GM18511 (cell line): ENCODE measurements around the gene APLP1.
"Not testable (repeated sequence)": the region's sequence is repeated elsewhere in the genome, so short reads cannot be mapped to it uniquely, and the experiment has no call there.

Source experiments
- ATAC-seq: cut with Tn5 transposase; IDR thresholded peaks from one replicate; pipeline ENCODE4 v1.9.1; 2021; ENCODE audit warnings: mild to moderate bottlenecking, moderate library complexity; ENCODE audit not compliant: unreplicated experiment

Gene APLP1

DNA sequence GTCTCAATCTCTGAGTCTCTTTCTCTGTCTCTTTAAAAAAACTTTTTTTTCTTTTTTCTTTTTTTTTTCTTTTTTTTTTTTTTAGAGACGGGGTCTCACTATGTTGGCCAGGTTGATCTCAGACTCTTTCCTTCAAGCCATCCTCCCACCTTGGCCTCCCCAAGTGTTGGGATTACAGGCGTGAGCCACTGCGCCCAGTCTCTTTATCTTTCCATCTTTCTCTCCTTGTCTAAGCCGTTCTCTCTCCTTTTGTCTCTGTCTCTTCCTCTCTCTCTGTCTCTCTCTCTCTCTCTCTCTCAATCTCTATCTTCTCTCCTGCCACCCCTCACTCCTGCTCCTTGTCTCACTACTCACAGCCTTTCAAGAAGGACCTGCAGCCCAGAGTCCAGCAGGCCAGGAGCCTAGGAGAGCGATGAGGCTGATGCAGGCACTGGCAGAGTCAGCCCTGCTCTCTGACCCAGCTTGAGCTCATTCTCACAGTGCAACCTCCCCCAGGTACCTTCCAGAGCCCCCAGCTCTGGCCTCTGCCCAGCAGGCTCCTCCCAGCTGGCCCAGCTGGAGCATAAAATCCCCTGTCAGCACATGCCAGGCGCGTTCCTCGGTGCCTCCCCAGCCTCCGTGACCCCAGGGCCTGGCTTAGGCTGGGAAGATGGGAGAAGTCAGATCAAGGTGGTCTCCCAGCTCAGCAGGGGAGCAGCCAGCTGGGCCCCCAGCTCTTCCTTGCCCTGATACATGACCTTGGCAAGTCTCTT is 16.2 kb upstream of the APLP1 start, which contains the start of gene NPHS1:
Gene NPHS1 (minus strand): TSS at position 476 of the 752 bp plus-strand sequence. CDS start 667 bp downstream, outside the sequence.
- no peak for ATAC-seq

GRCh38 chr19:35853038-35853756 is 15.2 kb upstream of the APLP1 start:
- ATAC-seq = no peak

DNA sequence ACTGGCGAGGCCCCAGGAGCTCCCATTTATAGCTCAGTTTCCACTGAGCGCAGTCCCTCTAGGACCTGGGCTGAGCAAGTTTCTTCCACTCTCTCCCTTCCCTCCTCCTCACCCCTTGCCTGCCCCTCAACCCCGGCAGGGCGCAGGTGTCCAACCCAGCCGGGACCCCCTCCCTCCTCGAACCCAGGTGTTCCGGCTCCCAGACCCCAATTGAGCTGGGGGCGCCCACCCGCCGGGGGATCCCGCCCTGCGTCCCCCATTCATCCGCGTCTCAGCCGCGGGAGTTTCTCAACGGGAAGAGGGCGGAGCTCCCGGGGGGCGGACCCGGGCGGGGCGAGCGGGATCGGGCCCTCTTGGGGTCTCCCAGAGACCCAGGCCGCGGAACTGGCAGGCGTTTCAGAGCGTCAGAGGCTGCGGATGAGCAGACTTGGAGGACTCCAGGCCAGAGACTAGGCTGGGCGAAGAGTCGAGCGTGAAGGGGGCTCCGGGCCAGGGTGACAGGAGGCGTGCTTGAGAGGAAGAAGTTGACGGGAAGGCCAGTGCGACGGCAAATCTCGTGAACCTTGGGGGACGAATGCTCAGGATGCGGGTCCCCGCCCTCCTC is 11.7 kb upstream of the APLP1 start, which contains the start of gene KIRREL2:
Gene KIRREL2 (plus strand): TSS at position 366 of the 604 bp plus-strand sequence. CDS start 209 bp downstream, at position 575.
- no peak for ATAC-seq

GRCh38 chr19:35858311-35858710 is 10.1 kb upstream of the APLP1 start:
- ATAC-seq = no peak

DNA sequence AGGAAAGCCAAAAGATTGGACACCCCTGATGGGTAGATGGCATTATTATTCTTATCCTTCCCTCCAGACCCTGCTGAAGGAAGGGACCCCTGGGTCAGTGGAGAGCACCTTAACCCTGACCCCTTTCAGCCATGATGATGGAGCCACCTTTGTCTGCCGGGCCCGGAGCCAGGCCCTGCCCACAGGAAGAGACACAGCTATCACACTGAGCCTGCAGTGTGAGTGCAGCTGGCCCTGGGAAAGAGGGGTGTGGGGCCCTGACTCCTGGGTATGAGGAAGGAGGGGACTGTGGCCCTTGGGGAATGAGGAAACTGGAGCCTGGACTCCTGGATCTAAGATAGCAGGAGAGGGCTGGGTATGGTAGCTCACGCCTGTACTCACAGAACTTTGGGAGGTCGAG is 9.0 kb upstream of the APLP1 start:
- ATAC-seq = no peak

DNA sequence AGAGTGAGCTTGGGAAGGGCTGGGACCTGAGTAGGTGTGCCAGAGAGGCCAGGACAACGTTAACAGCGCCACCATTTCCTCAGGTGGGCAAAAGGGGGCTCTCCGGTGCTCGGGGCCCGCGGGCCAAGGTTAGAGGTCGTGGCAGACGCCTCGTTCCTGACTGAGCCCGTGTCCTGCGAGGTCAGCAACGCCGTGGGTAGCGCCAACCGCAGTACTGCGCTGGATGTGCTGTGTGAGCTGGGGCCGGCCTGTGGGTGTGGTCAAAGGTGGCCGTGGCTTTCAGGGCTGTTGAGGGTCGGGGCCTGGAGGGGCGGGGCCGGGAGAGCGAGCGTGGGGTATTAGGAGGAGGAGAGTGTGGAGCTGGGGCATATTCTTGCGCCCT is 7.9 kb upstream of the APLP1 start:
- ATAC-seq = no peak

DNA sequence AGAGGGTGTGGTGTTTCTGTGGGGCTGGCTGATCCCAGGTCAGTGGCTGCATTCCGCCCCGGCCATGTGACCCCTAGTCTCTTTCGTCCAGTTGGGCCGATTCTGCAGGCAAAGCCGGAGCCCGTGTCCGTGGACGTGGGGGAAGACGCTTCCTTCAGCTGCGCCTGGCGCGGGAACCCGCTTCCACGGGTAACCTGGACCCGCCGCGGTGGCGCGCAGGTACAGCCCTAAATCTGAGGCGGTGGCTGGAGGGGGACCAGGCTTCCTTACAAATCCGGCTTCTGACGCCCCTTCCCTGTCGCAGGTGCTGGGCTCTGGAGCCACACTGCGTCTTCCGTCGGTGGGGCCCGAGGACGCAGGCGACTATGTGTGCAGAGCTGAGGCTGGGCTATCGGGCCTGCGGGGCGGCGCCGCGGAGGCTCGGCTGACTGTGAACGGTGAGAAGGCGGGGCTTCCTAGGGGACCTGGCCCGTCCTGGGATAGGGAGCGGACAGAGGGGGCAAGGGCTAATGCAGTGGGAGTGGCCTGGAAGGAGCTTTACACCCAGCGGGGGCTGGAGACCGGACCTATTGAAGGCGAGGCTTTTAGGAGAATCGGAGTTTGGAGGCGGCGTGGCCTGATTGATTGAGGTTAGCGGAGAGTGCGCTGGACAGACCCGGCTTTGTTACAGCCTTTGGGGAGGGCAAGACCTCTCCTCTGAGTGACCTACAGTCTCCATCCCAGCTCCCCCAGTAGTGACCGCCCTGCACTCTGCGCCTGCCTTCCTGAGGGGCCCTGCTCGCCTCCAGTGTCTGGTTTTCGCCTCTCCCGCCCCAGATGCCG is 7.3 kb upstream of the APLP1 start:
- no peak for ATAC-seq

DNA sequence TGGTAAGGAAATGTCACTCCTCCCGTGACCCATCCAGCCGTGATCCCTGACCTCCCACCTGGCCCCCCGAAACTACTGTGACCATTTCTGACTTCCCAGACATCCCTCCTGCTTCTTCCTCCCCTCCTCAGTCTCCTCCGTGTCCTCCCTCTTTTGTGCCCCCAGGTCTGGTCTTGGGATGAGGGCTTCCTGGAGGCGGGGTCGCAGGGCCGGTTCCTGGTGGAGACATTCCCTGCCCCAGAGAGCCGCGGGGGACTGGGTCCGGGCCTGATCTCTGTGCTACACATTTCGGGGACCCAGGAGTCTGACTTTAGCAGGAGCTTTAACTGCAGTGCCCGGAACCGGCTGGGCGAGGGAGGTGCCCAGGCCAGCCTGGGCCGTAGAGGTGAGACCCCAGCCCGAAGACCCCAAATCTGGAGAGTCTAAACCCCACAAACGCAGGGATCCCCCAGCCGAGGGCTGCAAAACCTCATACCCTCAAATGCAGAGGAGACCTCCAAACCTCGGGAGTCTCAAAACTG is 6.7 kb upstream of the APLP1 start:
- ATAC-seq = no peak

DNA sequence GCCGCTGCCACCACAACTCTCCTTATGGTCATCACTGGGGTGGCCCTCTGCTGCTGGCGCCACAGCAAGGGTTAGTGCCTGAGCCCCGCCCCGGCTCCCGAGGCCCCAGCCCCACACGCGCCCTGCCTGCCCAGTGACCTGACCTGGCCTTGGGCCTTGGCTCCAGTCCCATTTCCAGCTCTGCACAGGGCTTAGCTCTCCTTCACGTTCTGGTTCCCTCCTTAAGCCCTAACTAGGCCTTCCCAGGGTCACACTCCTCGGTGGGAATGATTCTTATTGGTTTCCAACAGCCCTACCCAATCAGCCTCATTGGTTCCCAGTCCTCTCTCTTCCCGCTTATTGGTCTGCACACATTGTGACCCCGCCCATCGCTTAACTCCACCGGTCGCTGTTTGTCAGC is 5.8 kb upstream of the APLP1 start:
- no peak for ATAC-seq

DNA sequence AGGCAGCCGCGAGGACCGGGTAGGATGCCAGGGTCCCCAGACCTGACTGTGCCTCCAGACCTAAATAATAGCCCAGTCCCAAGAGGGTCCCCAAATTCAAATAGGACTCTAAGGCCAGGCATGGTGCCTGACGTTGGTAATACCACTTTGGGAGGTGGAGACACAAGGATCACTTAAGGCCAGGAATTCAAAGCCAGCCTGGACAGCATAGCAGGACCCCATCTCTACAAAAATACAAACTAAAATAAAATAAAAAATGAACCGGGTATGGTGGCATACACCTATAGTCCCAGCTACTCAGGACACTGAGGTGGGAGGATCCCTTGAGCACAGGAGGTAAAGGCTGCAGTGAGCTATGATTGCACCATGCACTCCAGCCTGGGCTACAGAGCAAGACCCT is 5.4 kb upstream of the APLP1 start:
- no peak for ATAC-seq

GRCh38 chr19:35868823-35869326 is 501 bp downstream of the APLP1 start:
- no peak for ATAC-seq

DNA sequence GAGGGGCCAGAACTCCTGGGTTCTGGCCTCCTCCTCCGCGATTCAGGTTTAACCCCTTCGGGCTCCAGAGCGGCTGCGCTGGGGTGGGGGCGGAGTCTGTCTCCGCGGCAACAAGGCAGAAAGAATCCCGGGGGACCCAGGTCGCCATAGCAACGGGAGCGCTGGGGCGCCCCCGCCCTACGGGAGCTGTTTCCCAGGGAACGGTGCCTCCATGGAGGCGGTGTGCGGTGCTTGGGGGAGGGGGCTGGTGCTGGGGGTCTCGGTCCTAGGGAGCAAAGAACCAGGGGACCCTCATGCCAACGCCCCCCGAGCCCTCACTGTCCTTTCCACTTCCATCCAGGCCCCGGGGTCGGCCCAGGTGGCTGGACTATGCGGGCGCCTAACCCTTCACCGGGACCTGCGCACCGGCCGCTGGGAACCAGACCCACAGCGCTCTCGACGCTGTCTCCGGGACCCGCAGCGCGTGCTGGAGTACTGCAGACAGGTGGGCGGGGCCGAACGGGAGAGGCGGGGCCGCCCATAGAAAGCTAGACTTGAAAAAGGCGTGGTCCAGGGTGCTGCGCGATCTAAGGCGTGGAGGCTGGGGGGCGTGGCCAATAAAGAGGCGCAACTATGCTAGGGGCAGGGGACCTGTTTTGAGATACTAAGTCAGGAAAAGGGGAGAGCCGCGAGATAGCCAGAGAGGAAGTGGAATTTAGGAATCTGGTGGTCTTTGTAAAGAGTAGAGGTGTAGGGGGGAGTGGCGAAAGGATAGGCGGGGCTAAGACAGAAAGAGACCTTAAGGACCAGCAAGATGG is 1.2 kb downstream of the APLP1 start:
- ATAC-seq = no peak

DNA sequence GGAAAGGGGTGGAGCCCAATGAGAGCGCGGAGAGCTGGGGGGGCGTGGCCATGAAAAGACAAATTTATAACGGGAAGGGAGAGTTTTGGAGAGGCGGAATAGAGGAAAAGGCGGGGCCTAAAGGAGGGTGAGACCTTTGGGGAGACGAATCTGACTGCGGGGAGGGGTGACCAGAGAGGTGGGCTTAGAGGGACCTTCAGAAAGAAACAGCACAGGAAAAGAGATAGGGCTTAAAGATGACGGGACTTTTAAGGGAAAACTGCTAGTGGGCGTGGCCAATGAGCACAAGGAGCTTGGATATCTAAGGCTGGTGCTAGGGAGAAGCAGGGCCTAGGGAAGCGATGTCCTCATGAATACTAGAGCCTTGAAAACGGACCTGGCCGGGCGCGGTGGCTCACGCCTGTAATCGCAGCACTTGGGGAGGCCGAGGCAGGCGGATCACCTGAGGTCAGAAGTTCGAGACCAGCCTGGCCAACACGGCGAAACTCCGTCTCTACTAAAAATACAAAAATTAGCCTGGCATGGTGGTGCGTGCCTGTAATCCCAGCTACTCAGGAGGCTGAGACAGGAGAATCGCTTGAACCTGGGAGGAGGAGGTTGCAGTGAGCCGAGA is 1.9 kb downstream of the APLP1 start:
- not testable (repeated sequence) for ATAC-seq

GRCh38 chr19:35870798-35871197 is 2.4 kb downstream of the APLP1 start:
- no peak for ATAC-seq

GRCh38 chr19:35871611-35872010 is 3.2 kb downstream of the APLP1 start:
- ATAC-seq = no peak

DNA sequence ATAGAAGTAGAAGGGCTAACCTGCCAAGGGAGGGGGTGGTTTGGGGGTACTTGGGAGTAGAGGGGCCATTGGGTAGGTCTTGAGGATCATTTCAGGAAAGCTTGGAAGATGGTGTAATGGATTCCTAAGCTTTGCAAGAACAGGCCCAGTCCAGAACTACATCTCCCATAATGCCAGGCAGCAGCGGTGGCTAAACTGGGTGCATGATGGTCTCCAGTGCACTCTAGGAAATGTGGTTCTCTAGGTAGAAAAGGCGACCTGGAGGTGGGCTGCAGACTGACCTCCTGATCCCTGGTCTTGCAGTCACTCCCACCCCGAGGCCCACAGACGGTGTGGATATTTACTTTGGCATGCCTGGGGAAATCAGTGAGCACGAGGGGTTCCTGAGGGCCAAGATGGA is 3.8 kb downstream of the APLP1 start:
- ATAC-seq = no peak

- ATAC-seq = no peak
Observed at GRCh38 chr19:35874392-35874930, 6.1 kb downstream of the APLP1 start.

GRCh38 chr19:35879068-35879467 is 10.7 kb downstream of the APLP1 start:
- ATAC-seq = no peak

- ATAC-seq = no peak
Observed at GRCh38 chr19:35879770-35880317, 11.5 kb downstream of the APLP1 start.
